Trophoblast cell (in vitro differentiated cells and primary cell): ENCODE measurements around the gene ROR2.

Source experiments
- DNase-seq, 2 donors: peaks; one replicate each; pipeline ENCODE4 v3.0.0-alpha.2; 2016
- H2AFZ ChIP-seq: 2 replicates; pipeline ENCODE4 v1.6.1; 2013; ENCODE audit warnings: low read length, moderate library complexity, mild to moderate bottlenecking; ENCODE audit not compliant: insufficient read depth, poor library complexity
- H2AK5ac ChIP-seq: 2 replicates; pipeline ENCODE4 v1.6.1; 2013; ENCODE audit warnings: mild to moderate bottlenecking, low read length
- H2BK120ac ChIP-seq: 2 replicates; pipeline ENCODE4 v1.6.1; 2013; ENCODE audit warnings: low read length, mild to moderate bottlenecking, moderate library complexity; ENCODE audit not compliant: insufficient read depth, poor library complexity
- H2BK12ac ChIP-seq: 2 replicates; pipeline ENCODE4 v1.6.1; 2013; ENCODE audit warnings: mild to moderate bottlenecking, low read length, moderate library complexity
- H2BK5ac ChIP-seq: 2 replicates; pipeline ENCODE4 v1.6.1; 2013; ENCODE audit warnings: low read length, low read depth, moderate library complexity, mild to moderate bottlenecking; ENCODE audit not compliant: poor library complexity
- H3K14ac ChIP-seq: 2 replicates; pipeline ENCODE4 v1.6.1; 2013; ENCODE audit warnings: mild to moderate bottlenecking, low read length
- H3K18ac ChIP-seq: 2 replicates; pipeline ENCODE4 v1.6.1; 2013; ENCODE audit warnings: mild to moderate bottlenecking, low read length
- H3K23ac ChIP-seq: 2 replicates; pipeline ENCODE4 v1.6.1; 2013; ENCODE audit warnings: low read length
- H3K27ac ChIP-seq: 2 replicates; pipeline ENCODE4 v1.5.1; 2013; ENCODE audit warnings: low read depth, mild to moderate bottlenecking, inconsistent platforms, low read length, moderate library complexity
- H3K27me3 ChIP-seq: 2 replicates; pipeline ENCODE4 v1.6.1; 2013; ENCODE audit warnings: inconsistent platforms, mild to moderate bottlenecking, low read length, moderate library complexity; ENCODE audit not compliant: insufficient read depth
- H3K36me3 ChIP-seq, 2 experiments: 1 replicate in 1 of 2; 2 replicates in 1 of 2; pipeline ENCODE4 v1.6.1; 2013; ENCODE audit warnings: low read length in 2 of 2, mild to moderate bottlenecking in 2 of 2, moderate library complexity in 1 of 2; ENCODE audit not compliant: insufficient read depth in 2 of 2, control insufficient read depth in 1 of 2
- H3K4ac ChIP-seq: 2 replicates; pipeline ENCODE4 v1.6.1; 2013; ENCODE audit warnings: low read depth, mild to moderate bottlenecking, low read length, moderate library complexity
- H3K4me1 ChIP-seq, 2 experiments: 1 replicate in 1 of 2; 2 replicates in 1 of 2; pipeline ENCODE4 v1.6.1; 2013; ENCODE audit warnings: low read length in 2 of 2, mild to moderate bottlenecking in 2 of 2, moderate library complexity in 1 of 2; ENCODE audit not compliant: insufficient read depth in 2 of 2, control insufficient read depth in 1 of 2
- H3K4me2 ChIP-seq: 2 replicates; pipeline ENCODE4 v1.6.1; 2013; ENCODE audit warnings: inconsistent platforms, mild to moderate bottlenecking, low read length, moderate library complexity
- H3K4me3 ChIP-seq: 2 replicates; pipeline ENCODE4 v1.5.1; 2013; ENCODE audit warnings: mild to moderate bottlenecking, low read depth, low read length, inconsistent platforms
- H3K79me1 ChIP-seq: one replicate; pipeline ENCODE4 v1.6.1; 2013; ENCODE audit warnings: low read length
- H3K79me2 ChIP-seq: 2 replicates; pipeline ENCODE4 v1.6.1; 2013; ENCODE audit warnings: low read length, mild to moderate bottlenecking; ENCODE audit not compliant: control insufficient read depth, insufficient read depth, poor library complexity
- H3K9ac ChIP-seq: 2 replicates; pipeline ENCODE4 v1.6.1; 2013; ENCODE audit warnings: mild to moderate bottlenecking, low read length
- H3K9me3 ChIP-seq: 2 replicates; pipeline ENCODE4 v1.6.1; 2013; ENCODE audit warnings: low read depth, mild to moderate bottlenecking, control low read depth, inconsistent platforms, low read length; ENCODE audit not compliant: insufficient read depth
- H4K12ac ChIP-seq: 2 replicates; pipeline ENCODE4 v1.6.1; 2013; ENCODE audit warnings: low read depth, mild to moderate bottlenecking, low read length, moderate library complexity
- H4K8ac ChIP-seq: 2 replicates; pipeline ENCODE4 v1.6.1; 2013; ENCODE audit warnings: low read depth, mild to moderate bottlenecking, low read length, moderate library complexity
- H4K91ac ChIP-seq: one replicate; pipeline ENCODE4 v1.6.1; 2013; ENCODE audit warnings: low read depth, mild to moderate bottlenecking, low read length, moderate library complexity
- WGBS: extraction: QIAGEN DNeasy Blood & Tissue Kit; methylation state at CpG from one replicate; pipeline ENCODE4 v1.1.7; 2013; ENCODE audit warnings: missing lambda C conversion rate; ENCODE audit not compliant: insufficient read length, insufficient coverage; ENCODE audit errors: extremely low coverage; 5-methylcytosine and 5-hydroxymethylcytosine counted together

Gene ROR2

DNA sequence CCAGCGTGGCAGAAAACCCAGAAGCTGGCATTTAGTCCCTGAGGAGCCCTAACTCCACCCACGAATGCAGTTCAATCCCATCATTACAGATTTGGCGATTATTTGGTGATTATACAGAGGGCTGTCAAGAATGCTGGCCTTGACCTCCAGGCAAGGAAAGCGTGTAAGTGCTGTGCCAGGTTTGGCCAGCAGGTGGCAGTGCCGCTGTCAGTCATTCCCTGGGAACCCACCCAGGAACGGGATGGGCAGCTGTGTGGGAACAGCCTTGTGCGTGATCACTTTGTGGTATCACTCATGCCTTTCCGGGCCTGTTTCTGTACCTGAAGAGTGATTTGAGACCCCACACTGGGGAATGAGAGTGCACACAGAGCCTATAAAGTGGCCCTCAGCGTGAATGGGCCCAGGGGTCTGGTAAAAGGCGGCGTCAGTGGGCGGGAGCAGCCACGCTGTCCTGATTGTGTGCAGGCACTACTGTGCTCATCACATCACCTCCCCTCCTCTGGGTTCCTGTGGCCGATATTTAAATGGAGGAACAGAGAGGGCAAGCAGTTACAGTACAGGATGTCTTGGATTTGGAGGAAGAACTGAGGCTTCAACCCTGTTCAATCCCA lies 215.6 kb downstream of the ROR2 start:
- Histone ChIP-seq H4K12ac (no peak overlapping the region), H4K8ac (no peak overlapping the region), H3K18ac (no peak overlapping the region), H2BK5ac (no peak overlapping the region), H3K4me2 (no peak overlapping the region), H3K4ac (no peak overlapping the region), H3K9me3 (no peaks in the 10 kb centered on the region), H3K9ac (no peak overlapping the region), H3K79me2 (no peaks in the 10 kb centered on the region), H2AFZ (no peak overlapping the region), H3K23ac (no peak overlapping the region), H3K27ac (no peak overlapping the region), H3K36me3 (no peaks in the 10 kb centered on the region), H3K27me3 (no peaks in the 10 kb centered on the region), H2BK12ac (no peak overlapping the region), H3K79me1 (no peaks in the 10 kb centered on the region), H3K4me1 (no peaks in the 10 kb centered on the region), H2BK120ac (no peak overlapping the region), H3K14ac (no peak overlapping the region), H2AK5ac (no peak overlapping the region), H4K91ac (no peak overlapping the region), H3K4me3 (no peak overlapping the region)
- DNase-seq = peak; percentile 43 to 81
- no CpG with 5 or more reads among the region's 14 CpGs for WGBS

GRCh38 chr9:91733006-91733624 lies 216.9 kb downstream of the ROR2 start:
- Histone ChIP-seq H3K4me3 (no peak overlapping the region), H2AK5ac (no peak overlapping the region), H3K9ac (no peak overlapping the region), H4K8ac (no peak overlapping the region), H2BK120ac (no peak overlapping the region), H3K4me2 (no peak overlapping the region), H3K9me3 (no peaks in the 10 kb centered on the region), H3K4ac (no peak overlapping the region), H3K18ac (no peak overlapping the region), H3K27me3 (no peaks in the 10 kb centered on the region), H2BK12ac (no peak overlapping the region), H2AFZ (no peak overlapping the region), H3K79me1 (no peaks in the 10 kb centered on the region), H3K14ac (no peak overlapping the region), H2BK5ac (no peak overlapping the region), H3K27ac (no peak overlapping the region), H4K91ac (no peak overlapping the region), H4K12ac (no peak overlapping the region), H3K4me1 (no peaks in the 10 kb centered on the region), H3K36me3 (no peaks in the 10 kb centered on the region), H3K23ac (no peak overlapping the region), H3K79me2 (no peaks in the 10 kb centered on the region)
- WGBS = no CpG with 5 or more reads among the region's 46 CpGs
- no peak for DNase-seq

DNA sequence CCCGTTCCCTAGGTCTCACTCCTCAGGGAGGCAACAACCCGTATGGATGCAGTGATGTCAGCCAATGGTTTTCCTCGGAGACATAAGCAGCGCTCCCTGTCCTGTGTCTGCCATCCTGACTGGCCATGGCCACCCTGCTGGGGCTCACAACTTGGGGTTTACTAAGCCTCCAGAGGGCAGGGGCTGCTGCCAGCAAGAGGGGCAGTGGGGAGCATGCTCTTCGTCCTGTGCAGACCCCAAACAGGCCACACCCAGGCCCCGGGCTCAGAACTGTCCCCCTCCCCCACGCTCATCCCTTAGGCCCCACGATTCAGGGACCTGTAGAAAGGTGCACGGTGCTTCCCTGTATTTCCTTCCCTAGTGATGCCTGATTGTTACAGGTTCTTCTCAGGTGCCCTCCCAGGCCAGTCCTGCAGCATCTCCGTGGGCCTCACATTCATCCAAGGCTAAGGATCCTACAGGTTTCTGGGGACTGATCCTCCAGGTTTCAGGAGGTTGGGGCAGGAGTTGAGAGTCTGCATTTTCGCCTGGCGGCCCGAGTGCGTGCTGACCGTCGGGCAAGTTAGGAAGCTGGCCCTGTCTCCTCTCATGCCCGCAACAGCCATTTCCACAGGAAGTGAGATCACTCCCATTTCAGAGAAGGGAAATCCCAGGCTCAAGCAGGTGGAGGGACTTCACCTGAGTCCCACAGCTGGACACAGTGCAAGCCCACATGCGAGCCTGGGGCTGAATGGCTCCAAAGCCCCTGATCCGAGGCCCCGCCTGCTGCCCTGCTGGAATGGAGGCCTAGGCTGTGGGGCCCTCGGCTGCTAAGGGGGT lies 217.6 kb downstream of the ROR2 start:
- WGBS = no CpG with 5 or more reads among the region's 21 CpGs
- Histone ChIP-seq H2AFZ (no peak overlapping the region), H2BK5ac (no peak overlapping the region), H3K14ac (no peak overlapping the region), H2BK12ac (no peak overlapping the region), H4K8ac (no peak overlapping the region), H3K9me3 (no peaks in the 10 kb centered on the region), H3K18ac (no peak overlapping the region), H3K4me3 (no peak overlapping the region), H4K12ac (no peak overlapping the region), H3K9ac (no peak overlapping the region), H3K79me1 (no peaks in the 10 kb centered on the region), H4K91ac (no peak overlapping the region), H3K4ac (no peak overlapping the region), H3K79me2 (no peaks in the 10 kb centered on the region), H3K23ac (no peak overlapping the region), H3K27ac (no peak overlapping the region), H2BK120ac (no peak overlapping the region), H3K27me3 (no peaks in the 10 kb centered on the region), H3K4me1 (peaks cover 0 to under 1% of the 10 kb centered on the region in 2 experiments), H3K4me2 (no peak overlapping the region), H3K36me3 (no peaks in the 10 kb centered on the region), H2AK5ac (no peak overlapping the region)
- DNase-seq = no peak

DNA sequence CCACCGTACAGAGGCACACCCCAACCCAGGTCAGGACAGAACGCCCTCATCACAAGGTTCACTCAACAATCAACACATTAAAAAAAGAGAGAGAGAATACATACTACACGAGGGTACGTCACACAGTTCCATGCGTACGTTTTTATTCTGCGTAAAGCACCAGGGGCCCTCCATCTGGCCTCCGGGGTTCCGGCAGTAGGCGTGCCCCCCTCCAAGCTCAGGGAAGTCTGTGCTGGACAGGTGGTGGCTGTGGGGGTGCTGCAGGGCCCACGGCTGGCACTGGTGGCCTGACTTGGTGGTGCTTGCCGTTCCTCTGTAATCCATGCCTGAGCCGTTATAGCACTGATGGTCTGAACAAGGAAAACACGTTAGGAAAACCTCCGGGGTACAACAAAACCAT lies 219.2 kb downstream of the ROR2 start:
- Histone ChIP-seq H3K36me3 (no peaks in the 10 kb centered on the region), H2BK120ac (no peak overlapping the region), H3K4ac (no peak overlapping the region), H3K14ac (no peak overlapping the region), H4K8ac (no peak overlapping the region), H4K91ac (no peak overlapping the region), H2AK5ac (no peak overlapping the region), H2BK5ac (no peak overlapping the region), H3K9me3 (no peaks in the 10 kb centered on the region), H3K4me3 (no peak overlapping the region), H2AFZ (no peak overlapping the region), H3K27me3 (no peaks in the 10 kb centered on the region), H2BK12ac (no peak overlapping the region), H3K9ac (no peak overlapping the region), H3K27ac (no peak overlapping the region), H4K12ac (no peak overlapping the region), H3K4me1 (peaks cover 0 to 1% of the 10 kb centered on the region in 2 experiments), H3K23ac (no peak overlapping the region), H3K18ac (no peak overlapping the region), H3K79me1 (no peaks in the 10 kb centered on the region), H3K4me2 (no peak overlapping the region), H3K79me2 (no peaks in the 10 kb centered on the region)
- DNase-seq = no peak
- no CpG with 5 or more reads among the region's 15 CpGs for WGBS
